ENCODE data around the gene ZNF536.
"Not testable (repeated sequence)": the region's sequence is repeated elsewhere in the genome, so short reads cannot be mapped to it uniquely, and the experiment has no call there.

Gene ZNF536

DNA sequence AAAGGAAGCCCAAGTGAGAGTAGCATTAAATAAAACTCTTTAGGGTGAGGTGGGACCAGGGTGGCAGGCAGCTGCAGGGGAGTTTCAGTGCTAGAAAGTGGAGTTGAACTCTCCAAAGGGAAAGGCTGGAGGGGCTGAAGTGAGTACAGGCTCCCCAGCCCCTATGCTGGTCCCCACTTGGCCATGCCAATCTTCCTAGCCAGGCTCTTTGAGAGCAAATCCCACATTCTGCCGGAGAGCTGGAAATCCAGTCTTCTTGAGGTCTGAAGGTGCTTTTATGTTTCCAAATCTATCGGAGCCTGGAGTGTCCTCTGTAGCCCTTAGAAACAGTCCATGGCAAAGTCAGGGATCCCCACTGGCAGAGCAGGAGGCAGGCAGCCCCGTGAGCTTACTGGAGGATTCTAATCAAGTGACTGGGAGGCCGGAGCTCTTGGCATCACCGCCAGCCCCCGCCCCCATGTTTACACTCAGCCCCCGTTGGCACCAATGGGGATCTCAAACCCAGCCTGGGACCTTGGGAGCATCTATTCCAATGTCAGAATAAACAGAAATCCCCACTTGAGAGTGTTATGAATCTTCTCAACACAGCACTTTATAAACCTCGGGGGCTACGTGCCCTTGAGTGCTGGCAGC, 18.3 kb downstream of the ZNF536 start:
- no peak for DNase-seq (ENCODE audit: low read depth)

DNA sequence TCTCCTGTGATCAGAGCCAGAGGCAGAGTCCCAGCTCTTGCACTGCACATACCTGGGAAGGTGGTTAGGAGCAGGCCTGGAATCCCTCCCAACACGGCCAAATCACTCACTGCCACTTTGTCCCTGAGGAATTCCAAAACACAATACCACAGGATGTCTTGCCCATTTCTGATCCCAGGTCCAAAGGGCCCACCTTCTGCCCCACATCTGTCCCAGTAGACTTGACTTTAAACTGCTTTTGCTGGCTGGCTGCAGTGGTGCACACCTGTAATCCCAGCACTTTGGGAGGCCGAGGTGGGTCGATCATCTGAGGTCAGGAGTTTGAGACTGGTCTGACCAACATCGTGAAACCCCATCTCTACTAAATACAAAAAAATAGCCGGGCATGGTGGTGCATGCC, 18.9 kb downstream of the ZNF536 start:
- DNase-seq (ENCODE audit: low read depth) = no peak

DNA sequence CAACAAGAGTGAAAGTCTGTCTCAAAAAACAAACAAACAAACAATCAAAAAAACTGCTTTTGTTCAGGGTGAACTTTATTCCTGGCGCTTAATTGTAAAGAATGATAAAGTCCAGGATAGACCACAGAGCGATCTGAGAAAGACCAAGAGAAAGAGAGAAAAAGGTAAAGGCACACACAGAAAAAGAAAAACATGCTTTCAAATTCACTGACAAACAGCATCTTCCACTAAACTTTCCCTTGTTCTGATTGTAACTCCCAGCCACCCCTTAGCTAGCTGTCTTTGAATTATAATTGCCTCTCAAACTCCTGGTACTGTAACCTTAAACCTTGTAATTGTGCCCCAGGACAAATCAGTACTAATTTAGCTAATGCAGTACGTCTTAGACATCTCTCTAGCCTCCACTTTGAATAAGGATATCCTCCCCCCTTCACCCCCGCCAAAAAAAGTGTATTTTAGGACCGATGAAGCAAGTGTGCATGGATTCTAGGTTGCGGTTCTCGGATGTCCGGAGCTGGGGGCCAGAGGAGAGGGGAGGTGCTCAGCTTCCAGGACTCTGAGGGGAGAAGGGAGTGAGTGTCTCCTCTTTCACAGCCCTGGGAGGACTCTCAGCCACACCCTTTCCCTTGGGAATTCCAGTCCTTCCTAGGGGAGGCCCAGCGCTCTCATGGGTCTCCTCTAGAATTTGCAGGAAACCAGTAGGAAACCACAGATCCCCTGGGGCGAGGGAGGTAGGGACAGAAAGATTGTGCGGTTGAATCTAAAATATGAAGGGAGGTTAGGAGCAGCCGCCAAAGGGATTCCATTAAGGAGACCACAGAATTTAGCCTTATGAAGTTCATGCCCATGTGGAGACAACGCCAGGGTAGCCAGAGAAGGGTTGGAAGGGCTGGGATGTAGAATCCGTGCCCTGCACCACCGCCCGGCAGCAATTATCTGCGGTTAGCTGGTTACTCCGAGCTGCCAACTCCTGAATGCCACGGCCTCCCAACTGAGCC, 19.7 kb downstream of the ZNF536 start:
- DNase-seq (ENCODE audit: low read depth) = no peak

DNA sequence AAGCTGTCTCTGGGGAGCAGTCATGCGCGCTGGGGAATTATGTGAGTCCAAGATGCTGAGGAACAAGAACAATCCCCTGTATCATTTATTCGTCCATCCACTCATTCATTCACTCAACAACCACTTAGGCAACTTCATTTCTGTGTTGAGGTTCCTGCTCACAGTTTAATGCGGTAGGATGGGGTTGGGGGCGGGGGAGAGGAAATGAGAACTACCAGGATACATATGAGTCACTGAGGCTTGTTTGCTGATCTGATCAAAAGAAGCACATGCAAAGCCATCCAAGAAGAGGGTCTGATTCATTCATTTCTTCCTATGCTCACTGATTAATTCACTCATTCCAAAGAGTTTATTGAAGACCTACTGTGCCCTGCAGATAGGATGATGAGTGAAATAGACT, 20.9 kb downstream of the ZNF536 start:
- no peak for DNase-seq (ENCODE audit: low read depth)

DNA sequence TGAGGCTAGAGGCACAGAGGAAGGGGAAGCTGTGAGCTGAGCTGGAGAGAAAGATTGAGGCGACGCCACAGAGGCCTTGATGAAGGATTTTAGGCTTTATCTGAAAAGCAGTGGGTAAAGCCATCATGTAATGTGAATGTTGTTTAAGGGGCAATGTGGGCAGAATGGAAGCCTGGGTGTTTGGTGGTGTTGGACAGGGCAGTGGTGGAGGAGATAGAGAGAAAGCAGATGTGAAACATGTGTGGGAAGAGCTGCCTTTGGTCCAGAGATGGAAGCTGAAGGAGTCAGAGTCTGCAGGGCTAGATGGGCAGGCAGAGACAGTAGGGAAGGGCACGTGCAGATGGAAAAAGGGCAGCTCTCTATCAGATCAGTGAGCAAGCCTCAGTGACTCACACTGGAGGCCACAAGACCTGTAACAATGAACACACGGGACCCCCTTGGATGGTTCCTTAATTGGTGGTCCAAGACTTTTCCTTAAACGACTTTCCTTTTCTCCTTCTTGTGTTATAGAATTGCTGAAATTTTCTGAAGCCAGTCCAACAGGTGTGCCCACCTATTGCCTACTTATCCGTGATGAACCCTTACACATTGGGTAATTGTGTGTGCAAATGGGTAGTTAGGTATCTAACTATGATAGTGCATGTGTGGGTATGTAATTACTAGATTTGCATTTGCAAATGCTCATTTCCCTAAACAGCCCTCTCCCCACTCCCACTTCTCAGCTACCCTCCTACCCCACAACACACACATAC, 21.7 kb downstream of the ZNF536 start:
- DNase-seq (ENCODE audit: low read depth) = no peak

DNA sequence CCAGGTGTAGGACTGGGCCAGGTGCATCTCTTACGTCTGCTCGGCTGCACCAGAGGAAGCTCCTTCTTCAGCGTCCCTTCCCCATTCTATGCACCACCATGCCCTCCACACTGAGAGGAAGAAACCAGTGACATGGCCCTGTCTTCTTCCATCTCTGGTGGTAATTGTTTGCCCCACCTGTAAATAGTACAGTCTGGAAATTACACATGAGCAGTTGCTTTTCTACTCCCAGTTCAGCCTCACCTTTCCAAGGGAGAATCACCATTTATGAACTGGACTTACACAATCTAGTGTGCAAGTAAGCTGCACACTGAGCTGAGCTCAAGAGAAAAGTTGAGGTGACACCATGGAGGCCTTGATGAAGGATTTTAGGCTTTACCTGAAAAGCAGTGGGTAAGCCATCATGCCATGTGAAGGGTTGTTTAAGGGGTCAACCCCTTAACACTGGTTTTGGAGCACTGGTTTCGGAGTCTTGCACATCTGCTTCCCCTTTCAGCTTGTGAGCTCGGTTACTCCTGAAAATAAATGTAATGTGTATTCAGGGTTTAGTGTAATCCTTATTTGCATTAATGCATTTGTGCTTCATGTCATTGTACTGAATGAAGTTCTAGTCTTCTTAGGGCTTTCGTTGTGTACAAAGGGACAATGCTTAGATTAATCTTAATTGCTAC, 22.4 kb downstream of the ZNF536 start:
- no peak for DNase-seq (ENCODE audit: low read depth)

DNA sequence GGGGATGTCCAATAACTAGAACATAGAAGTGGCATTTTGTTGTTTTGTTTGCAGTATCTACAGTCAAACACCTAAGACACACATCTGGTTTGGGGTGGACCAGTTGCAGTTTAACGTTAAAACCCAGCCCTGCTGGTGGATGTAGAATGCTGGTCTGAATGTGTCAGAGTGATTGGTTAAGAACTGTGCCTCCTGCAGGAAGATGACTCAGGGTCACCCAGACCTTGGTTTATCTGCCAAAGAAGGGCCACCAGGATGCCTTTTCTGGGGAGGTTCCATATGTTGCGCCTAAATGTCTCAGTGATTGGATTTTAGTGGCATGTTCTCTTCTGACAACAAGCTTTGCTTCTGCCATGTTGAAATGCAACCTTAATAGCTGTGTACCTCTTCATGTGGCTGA, 23.1 kb downstream of the ZNF536 start:
- DNase-seq (ENCODE audit: low read depth) = no peak

DNA sequence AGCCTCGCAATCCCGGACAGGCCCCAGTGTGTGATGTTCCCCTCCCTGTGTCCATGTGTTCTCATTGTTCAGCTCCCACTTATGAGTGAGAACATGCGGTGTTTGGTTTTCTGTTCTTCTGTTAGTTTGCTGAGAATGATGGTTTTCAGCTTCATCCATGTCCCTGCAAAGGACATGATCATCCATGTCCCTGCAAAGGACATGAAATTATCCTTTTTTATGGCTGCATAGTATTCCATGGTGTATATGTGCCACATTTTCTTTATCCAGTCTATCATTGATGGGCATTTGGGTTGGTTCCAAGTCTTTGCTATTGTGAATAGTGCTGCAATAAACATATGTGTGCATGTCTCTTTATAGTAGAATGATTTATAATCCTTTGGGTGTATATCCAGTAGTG, 26.4 kb downstream of the ZNF536 start:
- DNase-seq (ENCODE audit: low read depth) = not testable (repeated sequence)

DNA sequence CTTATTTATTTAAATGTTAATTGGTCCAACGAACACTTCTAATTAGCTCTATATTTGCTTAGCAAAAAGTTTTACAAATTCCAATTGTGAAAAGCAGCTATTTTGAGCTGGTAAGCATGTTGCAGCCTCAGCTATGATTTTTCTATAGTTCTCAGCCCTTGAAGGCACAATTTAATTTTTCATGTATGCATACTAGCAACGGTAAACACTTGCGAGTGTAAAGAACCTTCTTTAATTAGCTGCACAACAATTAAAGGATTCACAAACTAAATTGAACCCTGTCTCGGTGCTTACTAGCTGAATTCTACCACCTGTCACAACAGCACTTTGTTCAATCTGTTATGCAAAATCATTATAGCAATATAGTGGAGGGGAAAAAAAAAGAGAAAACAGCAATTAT, 29.8 kb downstream of the ZNF536 start:
- no peak for DNase-seq (ENCODE audit: low read depth)

DNA sequence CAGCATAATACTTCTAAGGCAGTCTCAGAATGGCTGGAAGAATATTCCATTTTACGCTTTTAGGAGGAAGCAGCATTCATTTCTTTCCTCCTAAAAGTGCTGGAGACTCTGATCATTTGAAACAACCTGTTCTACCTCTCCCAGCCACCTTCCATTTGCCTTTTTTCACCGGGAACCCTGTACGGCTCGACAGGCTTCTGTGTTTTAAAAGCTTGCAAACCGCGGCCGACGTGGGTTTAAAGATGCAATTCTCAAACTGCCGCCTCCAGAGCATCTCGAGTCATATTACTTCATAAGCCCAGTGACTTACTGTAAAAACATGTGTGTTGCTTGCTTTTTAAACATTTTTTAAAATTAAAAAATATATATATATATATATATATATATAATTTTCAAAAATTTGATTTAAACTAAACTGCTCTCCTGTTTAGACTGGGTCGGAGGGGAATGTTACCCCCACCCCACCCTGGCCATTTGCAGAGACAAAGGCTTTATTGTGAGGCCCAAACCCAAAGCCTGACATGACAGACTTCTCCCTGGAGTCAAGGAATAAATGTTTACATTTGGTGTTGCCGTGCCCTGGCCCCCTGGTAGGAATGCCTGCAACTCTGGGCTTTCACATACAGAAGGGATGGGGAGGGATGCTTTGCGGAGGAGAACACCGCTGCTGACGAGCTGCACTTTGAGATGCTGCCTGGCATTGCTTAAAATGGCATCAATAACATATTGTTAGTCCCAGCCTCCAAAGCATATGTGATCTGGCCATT, 30.4 kb downstream of the ZNF536 start:
- DNase-seq (ENCODE audit: low read depth) = no peak

DNA sequence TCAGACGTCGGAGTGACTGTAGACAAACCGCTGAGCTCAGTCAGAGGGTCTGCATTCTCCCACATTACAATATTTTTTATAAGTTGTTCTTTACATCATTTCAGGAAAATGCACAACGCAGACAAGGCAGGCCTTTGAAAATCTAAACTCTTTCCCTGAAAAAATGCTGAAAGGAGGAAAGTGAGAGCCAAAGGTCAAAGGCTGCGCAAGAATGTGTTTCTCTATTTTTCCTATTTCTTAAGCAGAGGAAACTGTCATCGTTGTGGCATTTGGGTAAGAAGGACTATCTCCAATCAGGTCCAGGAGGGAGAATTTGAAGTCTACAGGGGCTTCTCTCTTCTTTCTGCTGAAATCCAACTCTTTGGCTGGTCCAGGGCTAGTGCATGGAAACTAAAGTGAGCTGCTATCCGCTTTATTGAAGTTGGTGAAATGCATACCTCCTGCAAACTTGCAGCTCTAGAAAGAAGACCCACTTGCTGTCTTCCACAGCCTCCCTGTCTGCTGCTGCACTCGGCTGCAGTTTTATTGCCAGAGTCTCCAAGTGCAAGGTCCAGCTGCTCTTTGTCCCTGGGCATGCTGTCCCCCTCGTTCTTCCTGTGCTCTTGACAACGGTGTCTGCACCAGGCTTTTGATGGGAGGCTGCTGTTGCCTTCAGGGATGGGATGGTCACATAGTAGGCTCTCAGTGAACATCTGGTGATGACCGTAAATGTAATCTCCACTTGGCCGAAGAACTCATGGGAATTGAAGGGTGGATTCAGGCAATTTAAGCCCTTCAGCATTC, 31.2 kb downstream of the ZNF536 start:
- no peak for DNase-seq (ENCODE audit: low read depth)

DNA sequence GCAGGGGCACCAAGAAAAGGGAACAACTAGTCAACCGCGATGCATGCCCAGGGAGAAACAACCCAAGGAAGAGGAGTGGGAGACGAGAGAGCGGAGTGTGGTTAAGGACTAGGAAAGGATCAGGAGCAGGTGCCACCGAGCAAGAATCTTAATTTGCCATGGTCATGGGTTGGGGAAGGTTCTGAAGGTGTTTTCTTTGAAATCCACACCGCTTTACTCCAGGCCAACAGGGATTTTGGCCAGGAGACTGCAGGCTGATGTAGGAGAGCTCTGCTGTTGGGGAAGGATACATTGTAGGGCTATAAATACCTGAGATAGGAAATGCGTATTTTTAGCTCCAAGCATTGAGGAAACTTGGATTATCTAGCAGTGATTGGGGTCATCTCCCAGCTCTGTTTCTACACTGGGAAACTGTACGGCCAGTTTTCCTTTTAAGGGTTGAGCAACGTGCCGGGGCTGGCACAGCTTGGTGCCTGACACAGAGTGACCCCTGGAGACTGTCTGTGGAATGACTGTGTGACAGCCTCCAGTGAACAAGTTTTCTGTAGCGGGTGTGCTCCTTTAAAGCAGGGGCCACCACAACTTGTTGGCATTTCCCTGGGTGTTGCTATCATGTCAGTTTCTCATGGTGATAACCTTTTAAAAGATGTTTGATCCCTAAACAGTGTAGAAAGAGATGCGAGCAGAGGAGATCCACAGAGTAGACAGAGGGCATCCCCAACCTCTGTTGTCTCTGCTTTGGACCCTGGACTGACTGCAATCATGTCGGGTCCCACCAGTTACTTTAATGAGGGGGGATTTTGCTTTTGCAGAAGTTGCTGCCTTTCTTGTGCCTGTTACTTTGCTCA, 34.3 kb downstream of the ZNF536 start:
- DNase-seq (ENCODE audit: low read depth) = no peak

DNA sequence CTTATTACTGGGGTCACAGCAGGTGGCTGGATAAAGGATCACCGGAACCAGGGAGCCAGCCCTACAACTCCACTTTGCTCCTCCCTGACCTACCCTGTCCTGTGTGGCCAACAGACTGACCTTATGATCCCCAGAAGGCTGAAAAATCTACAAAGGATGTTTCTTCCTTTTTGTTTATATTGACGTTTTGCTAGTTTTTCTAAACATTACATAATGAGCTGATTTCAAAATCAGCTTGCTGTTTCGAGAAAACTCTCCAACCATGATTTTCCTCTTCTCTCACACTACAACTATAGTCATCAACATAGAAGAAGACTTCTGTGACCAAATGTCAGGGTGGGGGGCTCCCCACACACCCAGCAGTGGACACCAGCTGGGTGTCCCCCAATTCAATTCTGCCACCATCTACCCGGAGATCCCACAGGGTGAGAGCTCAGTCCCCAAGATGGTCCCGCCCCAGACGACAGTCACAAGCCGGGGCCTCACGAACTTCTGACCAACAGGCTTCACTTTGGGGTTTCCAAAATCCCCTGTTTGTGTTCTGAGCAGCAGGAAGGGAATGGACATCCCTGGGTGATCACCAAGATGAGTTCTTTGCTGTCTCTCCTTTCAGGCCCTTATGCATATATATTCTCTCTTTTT, 35.0 kb downstream of the ZNF536 start:
- no peak for DNase-seq (ENCODE audit: low read depth)

DNA sequence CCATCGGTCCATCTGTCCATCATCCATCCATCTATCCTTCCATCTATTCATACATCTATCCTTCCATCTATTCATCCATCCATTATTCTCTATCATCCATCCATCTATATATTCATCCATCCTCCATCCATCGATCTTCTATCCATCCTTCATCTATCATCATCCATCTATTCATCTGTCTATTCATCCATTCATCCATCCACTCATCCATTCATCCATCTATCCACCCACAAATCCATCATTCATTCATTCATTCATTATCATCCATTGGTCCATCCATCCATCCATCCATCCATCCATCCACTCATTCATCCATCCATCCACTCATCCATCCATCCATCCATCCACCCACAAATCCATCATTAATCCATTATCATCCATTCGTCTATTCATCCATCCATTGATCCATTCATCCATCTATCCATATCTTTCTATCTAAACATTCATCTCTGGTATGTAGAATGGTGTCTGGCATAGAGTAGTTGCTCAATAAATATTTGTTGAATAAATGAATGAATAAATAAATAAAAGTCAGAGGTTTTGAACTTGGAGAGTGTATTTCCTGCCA, 36.6 kb downstream of the ZNF536 start:
- no peak for DNase-seq (ENCODE audit: low read depth)

DNA sequence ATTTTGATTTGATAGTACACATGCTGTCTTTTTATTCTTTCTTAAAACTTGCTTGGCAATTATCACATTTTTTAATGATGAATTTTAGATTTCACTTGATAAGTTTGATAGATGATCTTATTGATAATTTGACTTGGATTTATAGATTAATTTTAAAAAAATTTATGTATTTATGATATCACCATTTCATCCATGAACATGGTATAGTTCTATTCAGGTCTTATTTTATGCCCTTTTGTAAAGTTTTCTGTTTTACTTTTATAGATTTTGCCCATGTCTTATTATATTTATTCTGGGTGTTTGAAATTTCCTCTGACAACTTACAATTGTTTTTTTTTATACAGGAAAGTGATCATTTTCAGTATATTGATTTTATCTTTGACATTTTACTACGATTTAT, 39.5 kb downstream of the ZNF536 start:
- DNase-seq (ENCODE audit: low read depth) = no peak

DNA sequence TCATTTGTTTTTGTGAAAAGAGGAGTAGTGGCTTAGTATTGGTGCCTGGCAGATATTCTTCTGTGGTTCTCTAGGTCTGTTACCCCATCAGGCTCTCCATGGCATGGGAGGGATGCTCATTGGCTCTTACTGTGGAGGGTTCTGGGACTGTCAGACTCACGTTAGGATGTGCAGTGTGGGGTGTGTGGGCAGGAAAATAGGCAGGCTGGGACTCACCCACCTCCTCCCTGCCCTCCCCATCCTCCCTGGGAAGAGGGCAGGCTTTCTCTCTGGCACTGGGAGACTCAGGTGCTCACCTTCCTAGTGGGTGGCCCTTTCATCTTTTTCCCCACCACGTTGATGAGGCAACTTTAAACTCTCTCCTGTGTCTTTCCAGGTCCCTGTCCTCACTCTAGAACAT, 44.2 kb downstream of the ZNF536 start:
- no peak for DNase-seq (ENCODE audit: low read depth)

DNA sequence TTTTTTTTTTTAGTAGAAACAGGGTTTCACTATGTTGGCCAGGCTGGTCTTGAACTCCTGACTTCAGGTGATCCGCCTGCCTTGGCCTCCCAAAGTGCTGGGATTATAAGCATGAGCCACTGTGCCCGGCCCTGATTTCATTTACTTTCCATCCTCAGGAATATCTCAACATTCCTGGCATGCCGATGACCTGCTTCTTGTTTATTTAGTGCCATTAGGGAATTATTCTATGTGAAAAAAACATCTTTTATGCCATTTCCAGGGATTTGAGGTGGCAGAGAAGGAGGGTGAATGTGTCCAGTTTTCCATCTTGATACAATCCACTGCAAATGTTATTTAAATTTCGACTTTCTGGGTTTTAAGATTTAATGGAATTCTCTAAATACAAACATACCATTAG, 45.0 kb downstream of the ZNF536 start:
- DNase-seq (ENCODE audit: low read depth) = not testable (repeated sequence)

DNA sequence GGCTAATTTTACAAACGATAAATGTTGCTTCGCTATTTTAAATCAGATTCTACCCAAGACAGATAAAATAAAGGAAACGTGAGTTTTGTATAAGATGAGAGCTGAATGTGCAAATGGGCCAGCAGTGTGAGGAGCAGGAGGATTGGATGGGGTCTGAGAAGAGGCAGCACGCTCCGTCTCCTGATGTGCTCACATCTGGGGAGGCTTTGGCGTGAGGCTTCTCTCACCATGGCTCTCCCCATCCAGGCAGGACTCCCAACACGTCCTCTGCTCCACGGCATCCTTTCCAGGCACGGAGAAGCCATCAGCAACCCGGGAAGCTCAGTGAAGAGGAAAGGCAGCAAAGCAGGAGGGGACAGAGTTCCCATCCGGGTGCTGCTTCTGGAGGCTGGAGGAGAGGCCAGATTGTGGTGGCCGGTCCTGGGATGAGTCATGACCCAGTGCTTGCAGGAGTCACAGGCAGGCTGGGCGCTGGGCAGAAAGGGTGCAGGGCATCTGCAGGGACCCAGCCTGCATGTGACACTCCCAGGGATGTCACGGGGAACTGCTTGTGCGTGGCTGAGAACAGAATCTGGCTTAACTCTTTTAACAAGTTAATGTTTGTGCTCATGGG, 47.5 kb downstream of the ZNF536 start:
- DNase-seq (ENCODE audit: low read depth) = no peak
